ENCODE measurements around the gene CYB5RL. TPM values are rescaled to one million over a fixed set of nuclear protein-coding genes. Genes with fewer than 3 reads are reported as not detected.

Gene CYB5RL
- total and polyA plus RNA-seq, 2 of the 8 experiments (the other 6 are each of a cell fraction or from before 2014, with no cell fraction given): 13.2 to 14.1 TPM

DNA sequence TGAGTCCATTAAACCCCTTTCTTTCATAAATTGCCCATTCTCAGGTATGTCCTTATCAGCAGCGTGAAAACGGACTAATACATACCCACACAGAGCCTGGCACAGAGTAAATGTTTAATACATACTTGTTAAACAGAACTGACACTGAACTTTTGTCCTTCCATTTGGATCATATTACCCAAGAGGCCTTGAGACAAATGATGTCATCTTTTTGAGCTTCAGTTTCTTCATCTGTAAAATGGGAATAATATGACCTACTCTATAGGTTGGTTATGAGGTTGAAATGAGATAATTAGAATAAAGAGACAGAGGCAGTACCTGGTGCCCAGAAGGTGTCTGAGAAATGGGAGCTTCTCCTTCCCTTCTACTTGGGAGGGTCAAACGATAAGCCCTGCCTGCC, 13.8 kb downstream of the CYB5RL start (continued):
- TF ChIP-seq ATF2 (IDR thresholded peaks at IDR 0.05; ENCODE audit: low read length) (no peak), CTCF (IDR thresholded peaks at IDR 0.05; ENCODE audit: control extremely low read depth in 1 of 3, insufficient read depth in 1 of 3, low read depth in 1 of 3, low read length in 3 of 3) (no peak), NANOG (IDR thresholded peaks at IDR 0.05; ENCODE audit: insufficient read depth, low read depth, low read length, poor library complexity, severe bottlenecking) (no peak), CBX5 (IDR thresholded peaks at IDR 0.05; ENCODE audit: low read depth, low read length) (no peak), GABPA (IDR thresholded peaks at IDR 0.05; ENCODE audit: borderline replicate concordance, insufficient read depth, low read length) (no peak)

All from H1 (cell line).